Measurements from ENCODE around the gene ACTL9.
"Not testable (repeated sequence)": the region's sequence is repeated elsewhere in the genome, so short reads cannot be mapped to it uniquely, and the experiment has no call there.

Gene ACTL9

GRCh38 chr19:8698433-8699063 is at the start of gene ACTL9:
TSS of gene ACTL9 (minus strand) at chr19:8698795. CDS start at chr19:8698701, 94 bp downstream.
- DNase-seq (ENCODE audit: low read depth in 2 of 2), result no peak

- DNase-seq (ENCODE audit: low read depth in 2 of 2), result not testable (repeated sequence)
These were observed 40.9 kb upstream of the ACTL9 start for GRCh38 chr19:8739291-8740065.

- DNase-seq (ENCODE audit: low read depth in 2 of 2), result no peak
These were observed 39.8 kb upstream of the ACTL9 start for GRCh38 chr19:8738377-8738776.

- DNase-seq (ENCODE audit: low read depth in 2 of 2), result no peak
These were observed 33.0 kb upstream of the ACTL9 start for GRCh38 chr19:8731428-8732169.

- no peak for DNase-seq (ENCODE audit: low read depth in 2 of 2)
These were observed 25.7 kb upstream of the ACTL9 start for GRCh38 chr19:8724276-8724675.

GRCh38 chr19:8722032-8722431 is 23.4 kb upstream of the ACTL9 start:
- no peak for DNase-seq (ENCODE audit: low read depth in 2 of 2)

GRCh38 chr19:8721334-8721733 is 22.7 kb upstream of the ACTL9 start, which contains the start of gene OR2Z1:
TSS of gene OR2Z1 (plus strand) at chr19:8721634. CDS start at chr19:8731029, 9,395 bp downstream.
- DNase-seq (ENCODE audit: low read depth in 2 of 2), result no peak

- not testable (repeated sequence) for DNase-seq (ENCODE audit: low read depth in 2 of 2)
These were observed 11.7 kb upstream of the ACTL9 start for GRCh38 chr19:8710337-8710736.

GRCh38 chr19:8705742-8706141 is 7.1 kb upstream of the ACTL9 start:
- no peak for DNase-seq (ENCODE audit: low read depth in 2 of 2)

GRCh38 chr19:8705304-8705703 is 6.7 kb upstream of the ACTL9 start:
- not testable (repeated sequence) for DNase-seq (ENCODE audit: low read depth in 2 of 2)

GRCh38 chr19:8703223-8703622 is 4.6 kb upstream of the ACTL9 start:
- no peak for DNase-seq (ENCODE audit: low read depth in 2 of 2)

GRCh38 chr19:8702350-8702749 is 3.8 kb upstream of the ACTL9 start:
- DNase-seq (ENCODE audit: low read depth in 2 of 2), result peak in 1 of 2 donors; percentile 33

- DNase-seq (ENCODE audit: low read depth in 2 of 2), result no peak
These were observed 2.4 kb upstream of the ACTL9 start for GRCh38 chr19:8700956-8701355.

- no peak for DNase-seq (ENCODE audit: low read depth in 2 of 2)
These were observed 1.3 kb upstream of the ACTL9 start for GRCh38 chr19:8699908-8700307.

GRCh38 chr19:8697671-8698432 is 743 bp downstream of the ACTL9 start:
- DNase-seq (ENCODE audit: low read depth in 2 of 2), result no peak

GRCh38 chr19:8696993-8697392 is 1.6 kb downstream of the ACTL9 start:
- DNase-seq (ENCODE audit: low read depth in 2 of 2), result no peak

- DNase-seq (ENCODE audit: low read depth in 2 of 2), result no peak
These were observed 2.7 kb downstream of the ACTL9 start for GRCh38 chr19:8695911-8696310.

GRCh38 chr19:8695501-8695900 is 3.1 kb downstream of the ACTL9 start:
- no peak for DNase-seq (ENCODE audit: low read depth in 2 of 2)

GRCh38 chr19:8690753-8691539 is 7.6 kb downstream of the ACTL9 start:
- no peak for DNase-seq (ENCODE audit: low read depth in 2 of 2)

GRCh38 chr19:8688930-8689329 is 9.7 kb downstream of the ACTL9 start:
- DNase-seq (ENCODE audit: low read depth in 2 of 2), result no peak

- no peak for DNase-seq (ENCODE audit: low read depth in 2 of 2)
These were observed 12.0 kb downstream of the ACTL9 start for GRCh38 chr19:8686549-8686948.

Data from activated CD8-positive, alpha-beta memory T cell treated with anti-CD3 and anti-CD28 coated beads for 4 hours (primary cell).